Measurements from ENCODE around the gene SERPINB13.

Gene SERPINB13

GRCh38 chr18:63586966-63587365, at the start of gene SERPINB13:
SERPINB13 (plus strand) TSS chr18:63587343; CDS start chr18:63588668, 1,325 bp downstream.
- TF ChIP-seq CTCF (IDR thresholded peaks at IDR 0.05; ENCODE audit: low read depth, low read length, missing control alignments), result no peak
- no peak for DNase-seq (ENCODE audit: extremely low read depth, low read depth)
- no peak within 1 kb of the TSS for H3K4me3 ChIP-seq (replicated peaks; ENCODE audit: low read depth, low read length)

DNA sequence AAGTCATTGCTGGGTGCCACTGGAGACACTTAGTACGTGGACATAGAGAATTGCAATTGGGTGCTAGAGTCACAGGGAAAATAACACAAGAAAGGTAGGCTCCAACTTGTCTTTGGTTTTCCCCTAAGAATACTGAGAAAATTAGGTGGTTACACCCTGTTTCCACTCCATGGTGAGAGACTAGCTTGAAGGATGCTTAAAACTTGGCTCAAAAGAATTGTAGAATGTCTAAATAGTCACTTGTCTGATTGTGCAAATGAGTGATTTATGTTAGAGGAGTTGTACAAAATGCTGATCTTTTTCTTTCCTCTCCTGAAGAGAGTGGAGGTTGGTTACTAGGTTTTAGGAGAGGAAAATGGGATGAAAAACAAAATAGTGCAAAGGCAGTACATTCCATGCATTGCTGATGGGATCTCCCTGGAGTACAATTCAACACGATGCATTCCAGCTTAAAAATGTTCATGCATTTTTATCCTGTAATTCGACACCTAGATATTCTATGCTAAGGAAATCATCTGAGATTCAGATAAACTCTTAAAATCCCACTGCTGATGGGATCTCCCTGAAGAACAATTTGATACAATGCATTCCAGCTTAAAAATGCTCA, 47.1 kb upstream of the SERPINB13 start:
- no peak overlapping the region for H3K4me3 ChIP-seq (replicated peaks; ENCODE audit: low read depth, low read length)
- TF ChIP-seq CTCF (IDR thresholded peaks at IDR 0.05; ENCODE audit: low read depth, low read length, missing control alignments), result no peak
- no peak for DNase-seq (ENCODE audit: extremely low read depth, low read depth)

- no peak within 1 kb of the TSS for H3K4me3 ChIP-seq (replicated peaks; ENCODE audit: low read depth, low read length)
- no peak for DNase-seq (ENCODE audit: extremely low read depth, low read depth)
- TF ChIP-seq CTCF (IDR thresholded peaks at IDR 0.05; ENCODE audit: low read depth, low read length, missing control alignments), result no peak
Observed at GRCh38 chr18:63542069-63542468, 45.1 kb upstream of the SERPINB13 start, which contains the start of gene SERPINB12. SERPINB12 (plus strand) TSS chr18:63542369; CDS start chr18:63556160, 13,791 bp downstream.

GRCh38 chr18:63544017-63544416, 43.1 kb upstream of the SERPINB13 start:
- no peak for TF ChIP-seq CTCF (IDR thresholded peaks at IDR 0.05; ENCODE audit: low read depth, low read length, missing control alignments)
- no peak overlapping the region for H3K4me3 ChIP-seq (replicated peaks; ENCODE audit: low read depth, low read length)
- no peak for DNase-seq (ENCODE audit: extremely low read depth, low read depth)

- no peak for TF ChIP-seq CTCF (IDR thresholded peaks at IDR 0.05; ENCODE audit: low read depth, low read length, missing control alignments)
- no peak for DNase-seq (ENCODE audit: extremely low read depth, low read depth)
- no peak overlapping the region for H3K4me3 ChIP-seq (replicated peaks; ENCODE audit: low read depth, low read length)
Observed at GRCh38 chr18:63545000-63545399, 42.1 kb upstream of the SERPINB13 start.

- DNase-seq (ENCODE audit: extremely low read depth, low read depth), result no peak
- no peak for TF ChIP-seq CTCF (IDR thresholded peaks at IDR 0.05; ENCODE audit: low read depth, low read length, missing control alignments)
- no peak overlapping the region for H3K4me3 ChIP-seq (replicated peaks; ENCODE audit: low read depth, low read length)
Observed at GRCh38 chr18:63550068-63550467, 37.1 kb upstream of the SERPINB13 start.

- H3K4me3 ChIP-seq (replicated peaks; ENCODE audit: low read depth, low read length), result no peak overlapping the region
- no peak for TF ChIP-seq CTCF (IDR thresholded peaks at IDR 0.05; ENCODE audit: low read depth, low read length, missing control alignments)
- DNase-seq (ENCODE audit: extremely low read depth, low read depth), result no peak
Observed at GRCh38 chr18:63551769-63552168, 35.4 kb upstream of the SERPINB13 start.

Data from HFF-Myc (cell line).